CD14-positive monocyte (primary cell): Measurements from ENCODE around the gene EBI3. TPM values are rescaled to one million over a fixed set of nuclear protein-coding genes. Genes with fewer than 3 reads are reported as not detected.
"Not testable (repeated sequence)": the region's sequence is repeated elsewhere in the genome, so short reads cannot be mapped to it uniquely, and the experiment has no call there.

ENCODE experiments used
- DNase-seq, 3 donors: peaks; one replicate each; pipeline ENCODE4 v3.0.0-alpha.2; 2011 to 2022
- H2AFZ ChIP-seq: 2 replicates; pipeline ENCODE4 v1.6.0; 2012; ENCODE audit warnings: mild to moderate bottlenecking, low read depth, low read length, inconsistent platforms; ENCODE audit not compliant: insufficient read depth, poor library complexity, severe bottlenecking
- H3K27ac ChIP-seq, 2 donors: 1 replicate in 1 of 2; 2 replicates in 1 of 2; pipeline ENCODE4 v1.5.1; 2012 to 2013; ENCODE audit warnings: low read length in 2 of 2, control low read depth in 1 of 2, inconsistent platforms in 1 of 2, low read depth in 1 of 2, mild to moderate bottlenecking in 1 of 2
- H3K27me3 ChIP-seq, 2 donors: one replicate each; pipeline versions ENCODE4 v1.6.0 to v1.6.1; 2011 to 2013; ENCODE audit warnings: low read length in 2 of 2; ENCODE audit not compliant: control insufficient read depth in 2 of 2, insufficient read depth in 2 of 2
- H3K36me3 ChIP-seq, 2 donors: replicated peaks in 1 of 2; 1 replicate in 1 of 2; 2 replicates in 1 of 2; pipeline versions ENCODE4 v1.5.1 to v1.6.1; 2012 to 2013; ENCODE audit warnings: low read length in 2 of 2, control low read depth in 1 of 2, inconsistent platforms in 1 of 2, mild to moderate bottlenecking in 1 of 2; ENCODE audit not compliant: insufficient read depth in 2 of 2, control insufficient read depth in 1 of 2
- H3K4me1 ChIP-seq, 2 donors: 1 replicate in 1 of 2; 2 replicates in 1 of 2; pipeline versions ENCODE4 v1.5.1 to v1.6.1; 2012 to 2013; ENCODE audit warnings: low read length in 2 of 2, control low read depth in 1 of 2, inconsistent platforms in 1 of 2, mild to moderate bottlenecking in 1 of 2, moderate library complexity in 1 of 2; ENCODE audit not compliant: insufficient read depth in 2 of 2, control insufficient read depth in 1 of 2
- H3K4me2 ChIP-seq: replicated peaks from 2 replicates; pipeline ENCODE3; 2012; ENCODE audit warnings: low read length, moderate library complexity, mild to moderate bottlenecking; ENCODE audit not compliant: poor library complexity, severe bottlenecking; ENCODE audit errors: extremely low read depth
- H3K4me3 ChIP-seq, 3 experiments: fragments of 200-600 bp in 1 of 3; sonication (generic) in 1 of 3; replicated peaks in 1 of 3; 1 replicate in 2 of 3; 2 replicates in 1 of 3; pipeline ENCODE4 v1.5.1; 2011 to 2013; ENCODE audit warnings: low read length in 3 of 3, mild to moderate bottlenecking in 3 of 3, control low read depth in 2 of 3, low read depth in 2 of 3, inconsistent platforms in 1 of 3, moderate library complexity in 1 of 3
- H3K79me2 ChIP-seq: 2 replicates; pipeline ENCODE4 v1.6.0; 2012; ENCODE audit warnings: mild to moderate bottlenecking, control low read depth, inconsistent platforms, low read length, moderate library complexity; ENCODE audit not compliant: insufficient read depth
- H3K9ac ChIP-seq: 2 replicates; pipeline ENCODE4 v1.6.0; 2017; ENCODE audit warnings: low read length, mild to moderate bottlenecking; ENCODE audit not compliant: insufficient read depth, poor library complexity, severe bottlenecking
- H3K9me3 ChIP-seq, 2 donors: replicated peaks in 1 of 2; 1 replicate in 1 of 2; 2 replicates in 1 of 2; pipeline versions ENCODE4 v1.5.1 to v1.6.1; 2012 to 2013; ENCODE audit warnings: low read length in 2 of 2, control low read depth in 1 of 2; ENCODE audit not compliant: control insufficient read depth in 1 of 2, insufficient read depth in 1 of 2
- H4K20me1 ChIP-seq: 2 replicates; pipeline ENCODE4 v1.6.0; 2012; ENCODE audit warnings: mild to moderate bottlenecking, low read length, control low read depth, moderate library complexity; ENCODE audit not compliant: insufficient read depth
- H3K27ac Mint-ChIP-seq, 7 donors: one replicate each; pipeline ENCODE4 v1.8.0; 2020; ENCODE audit warnings: mild to moderate bottlenecking in 7 of 7, mixed read lengths in 7 of 7, moderate library complexity in 6 of 7, inconsistent platforms in 2 of 7
- H3K27me3 Mint-ChIP-seq, 3 donors: one replicate each; pipeline ENCODE4 v1.8.0; 2021 to 2022; ENCODE audit warnings: low read depth in 3 of 3, mild to moderate bottlenecking in 3 of 3, mixed read lengths in 3 of 3, moderate library complexity in 3 of 3, inconsistent platforms in 1 of 3
- H3K36me3 Mint-ChIP-seq, 2 donors: one replicate each; pipeline ENCODE4 v1.8.0; 2020; ENCODE audit warnings: mixed read lengths in 2 of 2, inconsistent platforms in 1 of 2, mild to moderate bottlenecking in 1 of 2
- H3K4me1 Mint-ChIP-seq: one replicate; pipeline ENCODE4 v1.8.0; 2020; ENCODE audit warnings: mild to moderate bottlenecking, mixed read lengths
- H3K4me3 Mint-ChIP-seq, 2 donors: one replicate each; pipeline ENCODE4 v1.8.0; 2020; ENCODE audit warnings: mild to moderate bottlenecking in 2 of 2, mixed read lengths in 2 of 2, moderate library complexity in 1 of 2
- H3K9me3 Mint-ChIP-seq, 7 donors: one replicate each; pipeline ENCODE4 v1.8.0; 2020 to 2022; ENCODE audit warnings: mixed read lengths in 7 of 7, mild to moderate bottlenecking in 6 of 7, moderate library complexity in 6 of 7, inconsistent platforms in 2 of 7
- CTCF ChIP-seq: fragments of 200-600 bp; IDR thresholded peaks from one replicate; pipeline ENCODE4 v1.8.0; 2022; ENCODE audit warnings: antibody characterized with exemption, mild to moderate bottlenecking
- WGBS: methylation state at CpG from one replicate; pipeline ENCODE4 v1.1.5; 2013; ENCODE audit warnings: missing lambda C conversion rate; ENCODE audit not compliant: insufficient coverage; 5-methylcytosine and 5-hydroxymethylcytosine counted together
- intact Hi-C, 2 donors: fragments of 100-400 bp; cut with micrococcal nuclease; formaldehyde crosslinking; loops; one replicate each; pipeline versions ENCODE4 v1.15.0 to v1.15.1; 2023
- polyA plus RNA-seq, 3 donors: library from polyadenylated mRNA; depleted of rRNA in 1 of 3; unstranded in 2 of 3; stranded (reverse) in 1 of 3; fragments of 300-500 nt in 2 of 3; fragments of >200 nt in 1 of 3; fragmentation: Illumina TruSeq in 2 of 3; gene quantifications; 1 replicate in 2 of 3; 2 replicates in 1 of 3; pipeline ENCODE4 v1.2.3, GENCODE V29; 2012 to 2021

Gene EBI3
- polyA plus RNA-seq, 3 donors, result 0.14 to 0.40 TPM; not detected in 1

DNA sequence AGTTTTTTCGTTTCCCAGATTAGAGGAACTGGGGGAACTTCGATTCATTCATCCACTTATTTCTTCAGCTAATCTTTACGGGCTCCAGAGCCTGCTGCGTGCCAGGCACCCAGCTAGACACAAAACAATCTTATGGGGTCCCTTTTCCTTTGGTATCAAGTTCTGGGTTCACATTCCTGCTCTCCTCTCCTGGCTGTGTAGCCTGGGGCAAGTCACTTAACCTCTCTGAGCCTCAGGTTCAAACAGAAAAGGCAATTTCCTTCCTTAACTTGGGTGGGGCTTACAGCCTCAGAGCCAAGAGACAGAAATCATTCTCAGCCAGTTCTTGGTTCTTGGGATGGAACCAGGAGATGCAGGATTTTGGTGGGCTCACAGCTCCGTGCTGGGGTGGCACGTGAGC lies 55.7 kb downstream of the EBI3 start:
- no peaks in the 10 kb centered on the region for H4K20me1 ChIP-seq
- no peak overlapping the region for H3K4me2 ChIP-seq
- H3K36me3 Mint-ChIP-seq, result no peaks in the 10 kb centered on the region
- DNase-seq, result no peak
- H2AFZ ChIP-seq, result no peak overlapping the region
- H3K9ac ChIP-seq, result no peak overlapping the region
- no peaks in the 10 kb centered on the region for H3K36me3 ChIP-seq
- no peaks in the 10 kb centered on the region for H3K79me2 ChIP-seq
- no peak overlapping the region for H3K4me3 ChIP-seq
- H3K9me3 ChIP-seq, result no peaks in the 10 kb centered on the region
- H3K27me3 ChIP-seq, result peaks cover 5 to 9% of the 10 kb centered on the region in 2 donors
- intact Hi-C loops, result no loop called here
- peaks cover 5% of the 10 kb centered on the region for H3K4me1 Mint-ChIP-seq
- WGBS, result 72% methylated on average over 3 of the region's 6 CpGs
- H3K9me3 Mint-ChIP-seq, result peaks cover 0 to 3% (median 0%) of the 10 kb centered on the region in 7 donors
- no peaks in the 10 kb centered on the region for H3K4me1 ChIP-seq
- H3K27me3 Mint-ChIP-seq, result peaks cover 21 to 34% (median 26%) of the 10 kb centered on the region in 3 donors
- no peak overlapping the region for H3K4me3 Mint-ChIP-seq
- H3K27ac Mint-ChIP-seq, result no peak overlapping the region
- H3K27ac ChIP-seq, result no peak overlapping the region
- TF ChIP-seq CTCF, result no peak

DNA sequence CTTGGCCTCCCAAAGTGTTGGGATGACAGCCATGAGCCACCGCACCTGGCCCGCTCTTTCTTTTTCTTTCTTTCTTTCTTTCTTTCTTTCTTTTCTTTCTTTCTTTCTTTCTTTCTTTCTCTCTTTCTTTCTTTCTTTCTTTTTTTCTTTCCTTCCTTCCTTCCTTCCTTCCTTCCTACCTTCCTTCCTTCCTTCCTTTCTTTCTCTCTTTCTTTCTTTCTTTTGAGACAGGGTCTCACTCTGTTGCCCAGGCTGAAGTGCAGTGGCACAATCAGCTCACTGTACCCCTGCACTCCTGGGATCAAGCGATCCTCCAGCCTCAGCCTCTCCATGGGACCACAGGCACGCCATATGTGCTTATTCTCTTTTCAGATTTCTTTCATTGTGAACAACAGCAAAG lies 56.8 kb downstream of the EBI3 start:
- H3K9me3 ChIP-seq, H3K9ac ChIP-seq, H3K36me3 ChIP-seq, DNase-seq, H3K4me2 ChIP-seq, H3K27ac Mint-ChIP-seq, H3K79me2 ChIP-seq, H3K36me3 Mint-ChIP-seq, H3K4me1 ChIP-seq, H3K9me3 Mint-ChIP-seq, H3K4me3 Mint-ChIP-seq, H3K4me1 Mint-ChIP-seq, H2AFZ ChIP-seq, H3K27ac ChIP-seq, H4K20me1 ChIP-seq, H3K27me3 ChIP-seq, intact Hi-C loops, H3K4me3 ChIP-seq: not testable (repeated sequence)
- peaks cover 9 to 22% (median 14%) of the 10 kb centered on the region in 3 donors for H3K27me3 Mint-ChIP-seq
- WGBS, result 84% methylated on average over 4 of the region's 4 CpGs

Other genes with a start within 250 kb of the EBI3 start
- 100 to 1,000 TPM; 264 to 836 (median 323) TPM for gene EEF2, start 244.1 kb upstream of the EBI3 start, polyA plus RNA-seq
- gene PIAS4, start 221.8 kb upstream of the EBI3 start, polyA plus RNA-seq, result 1 to 10 TPM; 2.3 to 8.1 (median 5.9) TPM
- gene ZBTB7A, start 162.6 kb upstream of the EBI3 start, polyA plus RNA-seq, result 10 to 100 TPM; 18.0 to 31.5 (median 20.2) TPM
- 10 to 100 TPM; 30.5 to 94.5 (median 40.2) TPM for gene MAP2K2, start 105.4 kb upstream of the EBI3 start, polyA plus RNA-seq
- gene CREB3L3, start 75.9 kb upstream of the EBI3 start, polyA plus RNA-seq, result not detected
- gene SIRT6, start 47.0 kb upstream of the EBI3 start, polyA plus RNA-seq, result 10 to 100 TPM in 1 of 3 donors, 1 to 10 TPM in 1, under 1 TPM in 1; 0.57 to 50.3 (median 1.2) TPM
- under 1 TPM in 2 of 3 donors, not detected in 1; 0.07 to 0.79 TPM for gene ANKRD24, start 46.8 kb upstream of the EBI3 start, polyA plus RNA-seq
- gene YJU2, start 17.6 kb downstream of the EBI3 start, polyA plus RNA-seq, result 10 to 100 TPM in 2 of 3 donors, 1 to 10 TPM in 1; 8.6 to 19.3 (median 13.4) TPM
- gene SHD, start 49.7 kb downstream of the EBI3 start, polyA plus RNA-seq, result not detected
- under 1 TPM in 1 of 3 donors, not detected in 2; 0.26 TPM for gene TMIGD2, start 72.9 kb downstream of the EBI3 start, polyA plus RNA-seq
- under 1 TPM in 1 of 3 donors, not detected in 2; 0.39 TPM for gene FSD1, start 75.1 kb downstream of the EBI3 start, polyA plus RNA-seq
- under 1 TPM in 2 of 3 donors, not detected in 1; 0.11 to 0.17 TPM for gene STAP2, start 109.3 kb downstream of the EBI3 start, polyA plus RNA-seq
- 10 to 100 TPM in 1 of 3 donors, 1 to 10 TPM in 2; 6.5 to 15.9 (median 7.0) TPM for gene MPND, start 114.0 kb downstream of the EBI3 start, polyA plus RNA-seq
- 10 to 100 TPM; 14.0 to 33.9 (median 15.0) TPM for gene SH3GL1, start 171.0 kb downstream of the EBI3 start, polyA plus RNA-seq
- 10 to 100 TPM in 1 of 3 donors, 1 to 10 TPM in 2; 4.4 to 26.4 (median 5.4) TPM for gene CHAF1A, start 173.1 kb downstream of the EBI3 start, polyA plus RNA-seq
- 10 to 100 TPM in 1 of 3 donors, 1 to 10 TPM in 2; 3.8 to 64.5 (median 5.4) TPM for gene UBXN6, start 228.3 kb downstream of the EBI3 start, polyA plus RNA-seq
- 10 to 100 TPM in 2 of 3 donors, 1 to 10 TPM in 1; 7.0 to 13.2 (median 10.5) TPM for gene HDGFL2, start 242.8 kb downstream of the EBI3 start, polyA plus RNA-seq